Kasumi-1 (cell line): Measurements from ENCODE around the gene FUCA1.

Source experiments
- DNase-seq, 2 experiments: peaks; one replicate each; lab custom pipeline; 2025; lab: John Stamatoyannopoulos, UW

FUCA1 gene

DNA sequence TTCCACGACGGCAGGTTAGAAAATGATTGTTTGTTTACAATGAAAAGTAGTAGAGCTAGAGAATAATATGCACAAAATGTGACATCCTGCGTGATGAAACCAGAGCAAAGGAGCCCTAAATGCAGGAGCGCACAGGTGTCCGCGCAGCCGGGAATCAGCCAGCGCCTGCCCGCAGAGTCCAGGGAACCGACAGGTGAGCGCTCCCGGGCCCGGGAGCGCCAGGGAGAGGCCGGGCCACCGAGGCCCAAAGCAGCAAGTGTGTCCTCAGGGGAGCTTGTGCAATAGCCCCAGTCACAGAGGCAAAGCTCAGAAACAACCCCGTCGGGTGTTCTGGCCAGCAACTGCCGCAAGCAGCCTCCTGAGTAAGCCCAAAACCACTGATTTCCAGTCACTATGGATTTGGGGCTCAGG is 66.7 kb downstream of the FUCA1 start:
- DNase-seq: no peak

DNA sequence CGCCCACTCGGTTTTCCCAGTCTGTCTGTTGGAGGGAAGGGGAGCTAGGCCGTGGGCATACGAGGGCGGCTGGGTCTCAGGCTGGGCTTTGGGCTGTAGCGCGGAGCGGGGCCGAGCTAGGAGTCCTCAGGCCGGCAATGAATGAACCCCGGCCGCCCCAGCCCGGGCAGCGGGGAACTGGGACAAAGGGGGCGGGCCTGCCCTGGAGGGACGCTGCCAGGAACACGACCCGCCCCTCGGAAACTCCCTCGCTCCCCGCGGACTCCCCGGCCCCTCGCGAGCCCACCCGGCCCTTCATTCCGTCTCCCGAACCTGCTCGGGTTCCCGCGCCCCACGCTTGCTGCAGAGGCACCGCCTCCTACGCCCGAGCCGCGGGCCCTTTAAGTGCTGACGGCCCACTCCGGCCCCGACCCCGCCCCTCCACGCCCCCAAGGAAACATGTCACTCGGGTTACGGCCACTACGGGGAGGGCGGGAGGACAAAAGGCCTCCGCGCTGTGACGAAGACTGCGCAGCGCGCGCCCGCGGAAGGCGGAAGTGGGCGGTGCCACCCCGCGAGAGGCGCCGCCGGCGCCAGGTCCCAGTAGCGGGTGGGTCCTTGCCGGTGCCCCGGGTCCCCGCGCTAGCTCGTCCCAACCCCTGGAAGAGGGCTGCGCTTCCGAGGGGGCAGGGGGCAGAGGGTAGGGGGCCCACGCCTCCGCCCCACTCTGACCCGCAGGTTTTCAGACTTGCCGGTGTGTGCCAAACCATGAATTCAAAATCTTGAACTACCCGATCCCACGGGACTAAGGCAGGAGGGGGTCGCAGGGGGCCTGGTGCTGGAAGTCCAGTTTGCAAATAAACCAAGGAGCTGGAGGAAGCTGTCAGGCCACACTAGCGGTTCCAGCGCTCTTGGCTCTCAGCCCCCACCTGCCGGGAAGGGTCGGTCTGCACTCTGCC is 67.4 kb downstream of the FUCA1 start, which contains the start of gene GALE:
Gene GALE, minus strand, starts transcription at position 355 of the 938 bp plus-strand sequence. CDS start 1,747 bp downstream, outside the sequence.
- DNase-seq: peak; percentile 81 to 93

DNA sequence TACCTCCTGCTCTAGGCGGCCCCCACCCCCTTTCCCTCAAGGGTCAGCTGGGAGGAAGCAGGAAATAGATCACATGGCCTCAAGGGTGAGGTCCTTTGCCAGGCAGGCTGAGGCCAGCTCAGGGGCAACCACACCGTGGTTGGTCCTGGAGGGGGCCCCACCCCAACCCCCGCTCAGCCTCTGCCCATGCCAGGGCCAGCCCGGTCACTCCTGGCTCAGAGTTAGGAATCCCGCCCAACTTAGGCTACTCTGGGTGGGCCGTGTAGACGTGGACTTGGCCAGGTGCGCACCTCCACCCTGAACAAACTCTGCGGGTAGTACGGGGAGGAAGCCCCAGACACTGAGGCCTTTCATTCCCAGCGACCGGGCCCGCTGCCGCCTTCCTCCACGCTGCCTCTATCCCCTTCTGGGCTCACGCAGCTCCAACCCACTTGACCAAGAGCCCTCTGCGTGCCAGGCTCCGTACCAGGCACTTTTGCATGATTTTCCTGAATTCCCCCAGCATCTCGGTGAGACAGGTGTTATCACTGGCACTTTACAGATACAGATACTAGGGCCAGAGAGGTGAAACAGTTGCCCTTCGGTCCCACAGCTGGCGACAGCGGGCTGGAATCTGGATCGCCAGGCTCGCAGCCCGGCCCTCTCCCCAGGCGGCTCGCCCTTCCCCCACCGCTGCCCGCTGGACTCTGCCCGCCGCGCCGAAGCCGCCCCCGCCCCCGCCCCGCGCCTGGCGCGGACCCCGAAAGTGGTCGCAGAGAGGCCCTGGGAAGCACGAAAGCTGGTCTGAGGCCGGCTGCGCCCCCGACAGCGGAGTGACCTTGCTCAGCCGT is 68.3 kb downstream of the FUCA1 start:
- no peak for DNase-seq

DNA sequence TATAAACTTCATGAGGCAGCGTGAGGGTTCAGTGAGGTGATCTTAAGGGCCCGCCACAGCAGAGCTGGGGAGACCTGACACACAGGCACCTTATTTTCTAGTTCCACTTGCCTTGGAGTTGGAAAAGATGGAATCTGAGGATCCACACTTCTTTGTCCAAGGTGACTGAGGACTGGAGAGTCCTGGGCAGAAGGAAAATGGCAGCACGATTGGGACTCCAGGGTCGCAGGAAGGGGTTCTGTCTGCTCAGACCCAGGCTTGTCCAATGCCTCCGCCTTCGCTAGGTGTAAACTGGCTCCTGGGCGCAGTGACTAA is 68.9 kb downstream of the FUCA1 start:
- DNase-seq: no peak

DNA sequence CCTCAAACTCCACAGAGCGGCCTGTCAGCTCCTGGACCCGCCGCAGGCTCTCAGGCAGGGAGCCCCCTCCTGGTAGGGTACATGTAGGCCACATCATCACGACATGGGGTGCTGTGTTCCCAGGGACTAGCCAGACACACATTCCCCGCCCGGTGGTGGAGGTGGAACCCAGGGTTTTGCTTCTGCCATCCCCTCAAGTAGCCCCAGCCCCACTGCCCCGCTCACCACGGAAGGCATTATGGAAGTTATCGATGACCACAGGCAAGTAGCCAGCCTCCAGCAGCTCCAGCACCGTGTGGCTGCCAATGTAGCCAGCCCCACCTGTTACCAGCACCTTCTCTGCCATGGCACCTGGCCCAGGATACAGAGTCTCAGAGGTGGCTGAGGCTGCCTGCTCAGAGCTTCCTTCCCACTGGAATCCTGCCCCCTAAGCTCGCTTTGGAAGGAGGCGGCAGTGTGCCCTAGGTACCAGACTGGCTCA is 69.4 kb downstream of the FUCA1 start:
- DNase-seq: peak; percentile 3 to 15

DNA sequence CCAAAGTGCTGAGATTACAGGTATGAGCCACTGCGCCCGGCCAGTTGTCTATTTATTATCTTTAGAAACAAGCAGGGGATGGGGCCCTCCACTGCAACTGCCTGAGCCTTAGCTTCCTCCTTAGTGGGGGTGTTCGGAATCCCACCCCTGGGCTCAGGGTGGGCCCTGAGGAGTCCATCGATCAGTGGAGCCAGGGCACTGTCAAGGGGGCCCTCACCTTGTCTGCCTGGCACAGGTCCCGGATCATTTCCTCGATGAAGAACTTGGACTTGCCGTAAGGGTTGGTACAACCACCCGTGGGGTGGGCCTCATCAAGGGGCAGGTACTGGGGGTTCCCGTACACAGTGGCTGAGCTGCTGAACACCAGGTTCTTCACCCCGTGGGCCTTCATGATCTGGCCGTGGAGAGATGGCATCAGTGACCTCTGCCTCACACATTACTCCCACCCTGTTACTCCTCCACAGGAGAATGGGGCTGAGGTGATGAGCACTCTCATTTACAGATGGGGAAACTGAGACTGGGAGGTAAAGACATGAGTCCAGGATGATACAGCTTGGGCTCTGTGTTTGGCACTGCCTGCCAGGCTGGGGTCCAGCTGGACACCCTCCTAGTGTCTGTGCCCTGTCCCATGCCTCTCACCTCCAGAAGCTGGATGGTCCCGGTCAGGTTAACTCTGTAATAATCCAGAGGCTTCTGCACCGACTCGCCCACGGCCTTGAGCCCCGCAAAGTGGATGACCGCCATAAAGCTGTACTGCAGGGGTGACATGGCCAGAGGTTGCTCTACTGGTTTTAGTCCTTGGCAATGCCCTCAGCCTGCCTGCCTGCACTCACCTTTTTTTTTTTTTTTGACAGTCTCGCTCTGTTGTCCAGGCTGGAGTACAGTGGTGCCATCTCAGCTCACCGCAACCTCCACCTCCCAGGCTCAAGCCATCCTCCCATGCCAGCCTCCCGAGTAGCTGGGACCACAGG is 70.3 kb downstream of the FUCA1 start:
- no peak for DNase-seq

DNA sequence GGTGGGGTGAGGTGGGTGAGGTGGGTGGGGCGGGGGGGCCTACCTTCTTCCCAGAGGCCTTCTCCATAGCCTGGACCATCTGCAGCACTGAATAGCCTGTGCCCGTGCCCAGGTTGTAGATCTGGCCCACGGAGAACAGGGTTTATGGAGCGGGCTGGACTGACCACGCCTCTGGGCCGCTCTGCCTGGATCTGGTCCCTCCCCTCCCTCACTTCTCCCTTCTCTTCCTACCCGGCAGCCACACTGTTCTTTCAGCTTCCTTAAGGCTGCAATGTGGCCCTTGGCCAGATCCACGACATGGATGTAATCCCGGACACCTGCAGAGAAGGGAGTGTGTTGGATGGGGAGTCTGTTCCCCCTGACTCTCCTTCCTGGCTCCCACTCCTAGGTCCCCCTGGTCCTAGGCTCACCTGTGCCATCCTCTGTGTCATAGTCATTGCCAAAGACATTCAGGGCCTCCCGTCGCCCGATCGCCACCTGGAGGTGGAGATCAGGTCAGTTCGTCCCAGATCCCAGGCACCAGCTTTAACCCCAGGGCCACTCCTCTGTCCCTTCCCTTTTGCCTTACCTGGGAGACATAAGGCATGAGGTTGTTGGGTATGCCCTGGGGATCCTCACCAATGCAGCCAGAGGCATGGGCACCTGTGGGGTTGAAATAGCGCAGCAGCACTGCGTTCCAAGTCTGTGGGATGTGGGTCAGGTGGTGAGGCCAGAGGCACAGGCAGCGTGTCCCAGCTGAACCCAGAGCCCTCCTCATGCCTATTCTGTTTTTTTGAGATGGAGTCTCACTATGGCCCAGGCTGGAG is 71.4 kb downstream of the FUCA1 start:
- no peak for DNase-seq

DNA sequence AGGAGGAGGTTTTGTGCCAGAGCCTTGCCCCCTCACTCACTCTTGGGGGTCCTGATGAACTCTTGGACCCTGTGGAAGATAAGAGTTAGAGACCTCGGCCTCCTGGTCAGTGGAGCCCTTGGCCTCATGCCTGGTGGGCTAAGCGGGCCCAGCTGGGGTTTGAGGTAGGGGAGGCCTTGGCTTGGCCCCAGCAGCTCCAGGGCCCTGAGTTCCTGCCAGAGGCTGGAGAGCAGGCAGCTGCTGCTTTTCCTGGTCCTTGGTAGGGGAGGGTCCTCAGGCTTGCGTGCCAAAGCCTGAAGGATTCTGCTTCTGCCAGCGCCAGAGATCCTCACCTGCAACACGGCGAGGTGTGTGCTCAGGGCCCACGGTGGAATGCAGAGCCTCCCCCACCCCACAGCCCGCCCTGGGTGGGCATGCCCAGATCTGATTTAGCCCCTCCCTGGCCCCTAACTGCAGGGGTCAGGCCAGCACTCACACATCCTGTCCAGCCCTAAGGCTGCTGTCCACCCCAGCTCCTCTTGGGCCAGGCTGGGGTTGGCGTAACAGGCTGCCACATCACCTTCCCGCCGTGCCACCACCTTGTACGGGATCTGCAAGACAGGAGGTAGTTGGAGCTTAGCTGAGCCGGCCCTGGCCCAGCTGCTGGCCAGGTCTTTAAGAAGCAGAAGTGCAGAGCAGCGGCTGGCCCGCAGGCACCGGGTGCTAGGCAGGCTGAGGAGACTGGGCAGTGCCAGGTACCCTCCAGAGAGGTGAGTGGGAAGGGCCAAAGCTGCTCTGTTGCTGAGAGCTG is 72.2 kb downstream of the FUCA1 start:
- no peak for DNase-seq
